Measurements from ENCODE around the gene COQ3.

- TF ChIP-seq CTCF (IDR thresholded peaks at IDR 0.05 in 8 of 11, conservative IDR thresholded peaks at IDR 0.05 in 3 of 11) (no peak), POLR2A (IDR thresholded peaks at IDR 0.05) (no peak)
Observed at GRCh38 chr6:99422912-99423311, 28.9 kb upstream of the COQ3 start.

Data from spleen (tissue), 7 donors.